ENCODE data around the gene CLSTN1.

The CLSTN1 gene

GRCh38 chr1:9780554-9781110 lies 43.1 kb downstream of the CLSTN1 start:
- H2BK12ac ChIP-seq (ENCODE audit: low read length): no peak overlapping the region

GRCh38 chr1:9778905-9779304 lies 44.9 kb downstream of the CLSTN1 start:
- no CpG with 5 or more reads among the region's 10 CpGs for WGBS, 2 donors (ENCODE audit: extremely low coverage in 2 of 2, insufficient read length in 2 of 2, insufficient replicate concordance in 1 of 2)
- Histone ChIP-seq H3K4me2 (ENCODE audit: insufficient read depth, low read length, poor library complexity, severe bottlenecking) (peak overlapping the region; percentile 11), H3K18ac (ENCODE audit: low read length) (no peak overlapping the region), H2BK12ac (ENCODE audit: low read length) (no peak overlapping the region), H3K36me3 (replicated peaks in 1 of 2; ENCODE audit: control insufficient read depth in 2 of 2, insufficient read depth in 2 of 2, low read length in 2 of 2) (peaks cover 0 to 9% of the 10 kb centered on the region in 2 donors), H2BK5ac (ENCODE audit: low read length) (no peak overlapping the region), H3K27ac (replicated peaks; ENCODE audit: low read length) (no peak overlapping the region), H2AFZ (ENCODE audit: low read length) (no peak overlapping the region), H3K23ac (ENCODE audit: low read depth, low read length, poor library complexity) (no peak overlapping the region), H3K9me3 (replicated peaks in 1 of 2; ENCODE audit: control insufficient read depth in 2 of 2, insufficient read depth in 1 of 2, low read depth in 1 of 2, low read length in 2 of 2) (no peaks in the 10 kb centered on the region), H3K4me3 (ENCODE audit: low read length in 2 of 2) (no peak overlapping the region), H3K27me3 (ENCODE audit: control insufficient read depth in 3 of 3, insufficient read depth in 3 of 3, low read depth in 1 of 3, low read length in 3 of 3) (no peaks in the 10 kb centered on the region), H3K9ac (ENCODE audit: low read depth, low read length, poor library complexity) (no peak overlapping the region), H3K4me1 (ENCODE audit: control insufficient read depth in 2 of 2, insufficient read depth in 1 of 2, low read depth in 1 of 2, low read length in 2 of 2) (no peaks in the 10 kb centered on the region), H3K4ac (ENCODE audit: low read length) (no peak overlapping the region), H3K79me1 (ENCODE audit: low read depth, low read length) (peaks cover 9% of the 10 kb centered on the region), H4K91ac (ENCODE audit: low read depth, low read length, poor library complexity) (no peak overlapping the region), H3K14ac (ENCODE audit: low read length) (no peak overlapping the region), H2AK5ac (ENCODE audit: low read depth, low read length) (no peak overlapping the region), H2BK15ac (ENCODE audit: low read length) (no peak overlapping the region), H2BK120ac (ENCODE audit: low read depth, low read length) (no peak overlapping the region), H4K8ac (ENCODE audit: low read depth, low read length) (no peak overlapping the region)
- DNase-seq (ENCODE audit: low spot score): no peak

More at GRCh38 chr1:9780554-9781110, 43.1 kb downstream of the CLSTN1 start:
- H3K18ac ChIP-seq (ENCODE audit: low read length): no peak overlapping the region
- H2AFZ ChIP-seq (ENCODE audit: low read length): no peak overlapping the region
- no peak overlapping the region for H3K9ac ChIP-seq (ENCODE audit: low read depth, low read length, poor library complexity)
- H3K23ac ChIP-seq (ENCODE audit: low read depth, low read length, poor library complexity): no peak overlapping the region
- no peak overlapping the region for H3K14ac ChIP-seq (ENCODE audit: low read length)
- no peak overlapping the region for H2AK5ac ChIP-seq (ENCODE audit: low read depth, low read length)
- H3K79me1 ChIP-seq (ENCODE audit: low read depth, low read length): peaks cover 9% of the 10 kb centered on the region
- no peak for DNase-seq (ENCODE audit: low spot score)
- H3K36me3 ChIP-seq (replicated peaks in 1 of 2; ENCODE audit: control insufficient read depth in 2 of 2, insufficient read depth in 2 of 2, low read length in 2 of 2): peaks cover 0 to under 1% of the 10 kb centered on the region in 2 donors
- H3K4me1 ChIP-seq (ENCODE audit: control insufficient read depth in 2 of 2, insufficient read depth in 1 of 2, low read depth in 1 of 2, low read length in 2 of 2): no peaks in the 10 kb centered on the region
- no peak overlapping the region for H4K8ac ChIP-seq (ENCODE audit: low read depth, low read length)
- no peak overlapping the region for H3K4me3 ChIP-seq (ENCODE audit: low read length in 2 of 2)
- H3K27me3 ChIP-seq (ENCODE audit: control insufficient read depth in 3 of 3, insufficient read depth in 3 of 3, low read depth in 1 of 3, low read length in 3 of 3): no peaks in the 10 kb centered on the region
- no peak overlapping the region for H3K4ac ChIP-seq (ENCODE audit: low read length)
- H3K9me3 ChIP-seq (replicated peaks in 1 of 2; ENCODE audit: control insufficient read depth in 2 of 2, insufficient read depth in 1 of 2, low read depth in 1 of 2, low read length in 2 of 2): no peaks in the 10 kb centered on the region
- WGBS, 2 donors (ENCODE audit: extremely low coverage in 2 of 2, insufficient read length in 2 of 2, insufficient replicate concordance in 1 of 2): no CpG with 5 or more reads among the region's 10 CpGs
- no peak overlapping the region for H4K91ac ChIP-seq (ENCODE audit: low read depth, low read length, poor library complexity)
- no peak overlapping the region for H2BK5ac ChIP-seq (ENCODE audit: low read length)
- no peak overlapping the region for H3K4me2 ChIP-seq (ENCODE audit: insufficient read depth, low read length, poor library complexity, severe bottlenecking)
- H2BK15ac ChIP-seq (ENCODE audit: low read length): no peak overlapping the region
- no peak overlapping the region for H3K27ac ChIP-seq (replicated peaks; ENCODE audit: low read length)
- no peak overlapping the region for H2BK120ac ChIP-seq (ENCODE audit: low read depth, low read length)

GRCh38 chr1:9776685-9777084 lies 47.1 kb downstream of the CLSTN1 start:
- no CpG with 5 or more reads among the region's 2 CpGs for WGBS, 2 donors (ENCODE audit: extremely low coverage in 2 of 2, insufficient read length in 2 of 2, insufficient replicate concordance in 1 of 2)
- Histone ChIP-seq H3K18ac (ENCODE audit: low read length) (no peak overlapping the region), H4K8ac (ENCODE audit: low read depth, low read length) (no peak overlapping the region), H3K4me1 (ENCODE audit: control insufficient read depth in 2 of 2, insufficient read depth in 1 of 2, low read depth in 1 of 2, low read length in 2 of 2) (no peaks in the 10 kb centered on the region), H2BK120ac (ENCODE audit: low read depth, low read length) (no peak overlapping the region), H3K79me1 (ENCODE audit: low read depth, low read length) (peaks cover 7% of the 10 kb centered on the region), H3K9ac (ENCODE audit: low read depth, low read length, poor library complexity) (no peak overlapping the region), H2BK12ac (ENCODE audit: low read length) (no peak overlapping the region), H2AFZ (ENCODE audit: low read length) (no peak overlapping the region), H3K4ac (ENCODE audit: low read length) (no peak overlapping the region), H2BK5ac (ENCODE audit: low read length) (no peak overlapping the region), H3K9me3 (replicated peaks in 1 of 2; ENCODE audit: control insufficient read depth in 2 of 2, insufficient read depth in 1 of 2, low read depth in 1 of 2, low read length in 2 of 2) (no peaks in the 10 kb centered on the region), H3K4me3 (ENCODE audit: low read length in 2 of 2) (no peak overlapping the region), H4K91ac (ENCODE audit: low read depth, low read length, poor library complexity) (no peak overlapping the region), H3K23ac (ENCODE audit: low read depth, low read length, poor library complexity) (no peak overlapping the region), H3K4me2 (ENCODE audit: insufficient read depth, low read length, poor library complexity, severe bottlenecking) (no peak overlapping the region), H2BK15ac (ENCODE audit: low read length) (no peak overlapping the region), H3K36me3 (replicated peaks in 1 of 2; ENCODE audit: control insufficient read depth in 2 of 2, insufficient read depth in 2 of 2, low read length in 2 of 2) (peaks cover 8 to 28% of the 10 kb centered on the region in 2 donors), H3K27ac (replicated peaks; ENCODE audit: low read length) (no peak overlapping the region), H3K14ac (ENCODE audit: low read length) (no peak overlapping the region), H3K27me3 (ENCODE audit: control insufficient read depth in 3 of 3, insufficient read depth in 3 of 3, low read depth in 1 of 3, low read length in 3 of 3) (no peaks in the 10 kb centered on the region), H2AK5ac (ENCODE audit: low read depth, low read length) (no peak overlapping the region)
- no peak for DNase-seq (ENCODE audit: low spot score)

- Histone ChIP-seq H3K79me1 (ENCODE audit: low read depth, low read length) (peaks cover 7% of the 10 kb centered on the region), H2AK5ac (ENCODE audit: low read depth, low read length) (no peak overlapping the region), H2AFZ (ENCODE audit: low read length) (no peak overlapping the region), H3K4me1 (ENCODE audit: control insufficient read depth in 2 of 2, insufficient read depth in 1 of 2, low read depth in 1 of 2, low read length in 2 of 2) (no peaks in the 10 kb centered on the region), H3K27me3 (ENCODE audit: control insufficient read depth in 3 of 3, insufficient read depth in 3 of 3, low read depth in 1 of 3, low read length in 3 of 3) (no peaks in the 10 kb centered on the region), H3K4ac (ENCODE audit: low read length) (no peak overlapping the region), H3K9ac (ENCODE audit: low read depth, low read length, poor library complexity) (no peak overlapping the region), H3K9me3 (replicated peaks in 1 of 2; ENCODE audit: control insufficient read depth in 2 of 2, insufficient read depth in 1 of 2, low read depth in 1 of 2, low read length in 2 of 2) (no peaks in the 10 kb centered on the region), H2BK120ac (ENCODE audit: low read depth, low read length) (no peak overlapping the region), H3K36me3 (replicated peaks in 1 of 2; ENCODE audit: control insufficient read depth in 2 of 2, insufficient read depth in 2 of 2, low read length in 2 of 2) (peaks cover 10 to 34% of the 10 kb centered on the region in 2 donors), H3K27ac (replicated peaks; ENCODE audit: low read length) (no peak overlapping the region), H3K4me3 (ENCODE audit: low read length in 2 of 2) (no peak overlapping the region), H2BK5ac (ENCODE audit: low read length) (no peak overlapping the region), H3K18ac (ENCODE audit: low read length) (no peak overlapping the region), H4K91ac (ENCODE audit: low read depth, low read length, poor library complexity) (no peak overlapping the region), H2BK12ac (ENCODE audit: low read length) (no peak overlapping the region), H3K4me2 (ENCODE audit: insufficient read depth, low read length, poor library complexity, severe bottlenecking) (no peak overlapping the region), H3K23ac (ENCODE audit: low read depth, low read length, poor library complexity) (no peak overlapping the region), H4K8ac (ENCODE audit: low read depth, low read length) (no peak overlapping the region), H2BK15ac (ENCODE audit: low read length) (no peak overlapping the region), H3K14ac (ENCODE audit: low read length) (no peak overlapping the region)
- no CpG with 5 or more reads among the region's 20 CpGs for WGBS, 2 donors (ENCODE audit: extremely low coverage in 2 of 2, insufficient read length in 2 of 2, insufficient replicate concordance in 1 of 2)
- no peak for DNase-seq (ENCODE audit: low spot score)
Observed at GRCh38 chr1:9774712-9775679, 48.8 kb downstream of the CLSTN1 start.

Data from neuronal stem cell (in vitro differentiated cells).